ENCODE results near the gene CARM1.
"Not testable (repeated sequence)": the region's sequence is repeated elsewhere in the genome, so short reads cannot be mapped to it uniquely, and the experiment has no call there.

Gene CARM1

DNA sequence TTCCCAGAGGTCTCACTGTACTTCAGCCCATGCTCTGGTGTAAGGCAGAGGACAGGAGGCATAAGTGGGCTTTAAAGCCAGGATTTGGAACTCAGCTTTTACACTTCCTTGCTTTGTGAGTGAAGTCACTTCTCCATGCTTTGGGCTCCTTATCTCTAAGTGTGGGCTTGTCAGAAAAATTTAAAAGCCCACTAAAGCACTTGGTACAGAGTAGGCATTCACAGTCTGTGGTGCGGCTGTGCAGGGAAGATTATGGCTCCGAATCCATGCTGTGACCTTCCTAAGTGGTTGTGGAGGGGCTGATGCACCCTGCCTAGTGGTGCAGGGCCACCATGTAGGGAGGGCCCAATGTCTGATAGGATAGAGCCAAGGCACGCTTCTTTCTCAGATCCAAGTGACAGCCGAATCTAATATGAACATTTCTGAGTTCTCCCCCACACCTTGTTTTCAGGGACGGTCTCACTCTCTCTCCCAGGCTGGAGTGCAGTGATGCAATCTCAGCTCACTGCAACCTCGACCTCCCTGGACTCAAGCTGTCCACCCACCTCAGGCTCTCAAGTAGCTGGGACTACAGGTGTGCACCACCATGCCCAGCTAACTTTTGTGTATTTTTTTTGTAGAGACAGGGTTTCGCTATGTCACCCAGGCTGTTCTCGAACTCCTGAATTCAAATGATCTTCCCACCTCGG, 64.2 kb downstream of the CARM1 start:
- DNase-seq, result no peak

GRCh38 chr19:10936661-10937084, 65.3 kb downstream of the CARM1 start:
- DNase-seq, result peak; percentile 64

GRCh38 chr19:10941649-10942048, 70.3 kb downstream of the CARM1 start:
- not testable (repeated sequence) for DNase-seq

GRCh38 chr19:10943412-10943811, 72.1 kb downstream of the CARM1 start:
- DNase-seq, result not testable (repeated sequence)

GRCh38 chr19:10945264-10945663, 73.9 kb downstream of the CARM1 start:
- DNase-seq, result no peak

- no peak for DNase-seq
Observed at GRCh38 chr19:10946958-10947657, 75.8 kb downstream of the CARM1 start.

- no peak for DNase-seq
Observed at GRCh38 chr19:10952809-10953208, 81.5 kb downstream of the CARM1 start.

DNA sequence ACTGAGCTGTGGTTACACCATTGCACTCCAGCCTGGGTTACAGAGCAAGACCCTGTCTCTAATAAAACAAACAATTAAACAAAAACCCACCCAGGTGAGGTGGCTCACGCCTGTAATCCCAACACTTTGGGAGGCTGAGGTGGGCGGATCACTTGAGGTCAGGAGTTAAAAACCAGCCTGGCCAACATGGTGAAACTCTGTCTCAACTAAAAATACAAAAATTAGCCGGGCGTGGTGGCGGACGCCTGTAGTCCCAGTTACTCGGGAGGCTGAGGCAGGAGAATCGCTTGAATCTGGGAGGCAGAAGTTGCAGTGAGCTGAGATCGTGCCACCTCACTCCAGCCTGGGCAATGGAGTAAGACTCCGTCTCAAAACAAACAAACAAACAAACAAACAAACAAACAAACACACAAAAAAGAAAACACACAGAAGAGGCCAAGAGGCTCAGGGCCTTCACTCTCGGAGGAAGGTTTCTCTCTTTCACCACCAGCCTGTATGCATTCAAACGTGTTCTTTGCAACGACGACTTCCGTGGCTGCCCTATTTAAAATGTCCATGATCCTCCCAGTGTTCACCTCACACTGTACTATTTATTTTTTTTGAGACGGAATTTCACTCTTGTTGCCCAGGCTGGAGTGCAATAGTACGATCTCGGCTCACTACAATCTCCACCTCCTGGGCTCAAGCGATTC, 88.1 kb downstream of the CARM1 start:
- DNase-seq, result not testable (repeated sequence)

DNA sequence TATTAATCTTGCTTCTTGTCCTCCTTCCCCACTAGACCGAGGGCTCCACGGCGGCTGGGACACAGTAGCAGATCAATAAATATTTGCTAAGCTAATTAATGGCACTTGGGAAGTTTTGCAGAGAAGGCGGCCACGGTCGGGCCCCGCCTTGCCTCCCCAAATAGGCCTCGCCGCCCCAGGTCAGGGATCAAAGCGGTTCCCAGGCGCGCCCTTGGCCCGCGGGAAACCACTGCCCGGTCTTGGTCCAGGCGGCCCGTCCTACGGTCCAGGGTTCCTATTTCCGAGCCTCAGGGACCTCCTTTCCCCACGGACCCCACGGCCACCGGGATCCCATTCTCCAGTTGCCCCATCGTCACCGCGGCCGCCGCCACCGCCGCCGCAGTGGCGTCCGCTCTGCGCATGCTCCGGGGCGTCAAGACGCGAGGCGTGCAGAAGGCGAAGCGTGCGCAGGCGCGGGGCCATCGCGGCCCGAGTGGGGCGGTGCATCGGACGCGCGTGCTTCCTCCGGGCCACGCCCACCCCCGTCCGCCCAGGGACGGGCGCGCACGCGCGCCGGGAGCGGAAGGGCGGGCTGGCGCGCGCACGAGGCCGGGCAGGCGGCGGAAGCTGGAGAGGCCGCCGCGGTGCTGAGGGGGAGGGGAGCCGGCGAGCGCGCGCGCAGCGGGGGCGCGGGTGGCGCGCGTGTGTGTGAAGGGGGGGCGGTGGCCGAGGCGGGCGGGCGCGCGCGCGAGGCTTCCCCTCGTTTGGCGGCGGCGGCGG, 89.1 kb downstream of the CARM1 start, which contains the start of gene SMARCA4:
Gene SMARCA4, plus strand, starts transcription at position 717 of the 759 bp plus-strand sequence. CDS start 23,122 bp downstream, outside the sequence.
- peak; percentile 95 for DNase-seq

- DNase-seq, result no peak
Observed at GRCh38 chr19:10961073-10961860, 89.9 kb downstream of the CARM1 start.

DNA sequence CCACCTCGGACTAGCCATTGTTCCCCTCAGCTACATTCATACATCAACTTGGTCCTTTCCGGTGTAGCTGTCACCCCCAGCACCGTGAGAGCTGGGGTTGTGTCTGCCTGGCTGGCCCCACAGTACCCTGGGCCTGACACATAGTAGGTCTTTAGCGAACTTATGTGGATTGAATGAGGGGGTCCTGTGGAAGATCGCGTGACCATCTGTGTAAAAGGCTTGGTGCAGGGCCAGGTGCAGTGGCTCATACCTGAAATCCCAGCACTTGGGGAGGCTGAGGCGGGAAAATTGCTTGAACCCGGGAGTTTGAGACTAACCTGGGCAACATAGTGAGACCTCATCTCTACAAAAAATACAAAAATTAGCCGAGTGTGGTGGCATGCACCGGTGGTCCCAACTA, 91.5 kb downstream of the CARM1 start:
- DNase-seq, result no peak

GRCh38 chr19:10963865-10964264, 92.5 kb downstream of the CARM1 start:
- DNase-seq, result no peak

DNA sequence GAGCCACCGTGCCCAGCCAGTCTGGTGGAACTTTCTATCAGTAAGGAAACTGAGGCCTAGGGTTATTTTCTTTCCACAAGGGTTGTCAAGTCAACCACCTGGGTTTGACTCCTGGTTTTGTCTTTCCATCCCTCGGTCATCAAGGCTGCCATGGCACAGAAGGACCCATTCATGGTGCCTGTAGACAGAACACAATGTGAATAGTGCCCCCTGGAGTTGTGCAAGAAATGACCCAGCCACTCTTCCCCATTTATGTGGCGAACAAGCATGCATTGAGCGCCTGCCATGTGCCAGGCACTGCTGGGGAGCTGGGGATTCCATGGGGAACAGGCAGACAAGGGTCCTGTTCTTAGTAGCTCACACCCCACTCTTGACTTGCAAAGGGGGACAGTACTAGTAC, 93.5 kb downstream of the CARM1 start:
- no peak for DNase-seq

DNA sequence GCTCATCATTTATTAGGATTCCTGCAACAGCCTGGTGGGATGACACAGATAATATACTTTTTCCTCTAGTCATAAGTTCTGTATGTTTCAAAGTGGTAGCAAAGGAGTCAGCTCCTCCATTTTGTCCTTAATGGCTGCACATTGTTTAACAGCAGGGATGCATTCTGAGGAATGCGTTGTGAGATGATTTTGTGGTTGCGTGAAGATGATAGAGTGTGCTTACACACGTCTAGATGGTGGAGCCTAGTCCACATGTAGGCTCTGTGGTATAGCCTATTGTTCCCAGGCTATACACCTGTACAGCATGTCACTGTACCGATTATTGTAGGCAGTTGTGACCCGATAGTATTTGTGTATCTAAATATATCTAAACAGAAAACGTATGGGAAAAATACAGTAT, 94.0 kb downstream of the CARM1 start:
- DNase-seq, result no peak

DNA sequence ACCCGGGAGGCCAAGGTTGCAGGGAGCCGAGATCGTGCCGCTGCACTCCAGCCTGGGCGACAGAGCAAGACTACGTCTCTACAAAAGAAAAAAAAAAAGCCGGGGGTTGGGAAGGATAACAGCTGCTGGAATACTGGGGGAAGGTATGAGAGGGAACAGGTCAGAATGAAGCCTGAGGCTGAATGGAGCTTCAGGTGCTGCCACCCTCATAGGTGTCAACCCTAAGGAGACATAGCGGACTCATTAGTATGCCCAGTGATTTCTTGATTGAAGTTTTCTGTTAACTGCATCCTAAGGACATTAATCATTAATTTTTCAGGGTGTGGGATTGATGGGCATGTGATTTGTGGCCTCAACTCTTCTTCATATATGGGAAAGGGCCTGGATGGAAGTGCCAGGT, 95.5 kb downstream of the CARM1 start:
- no peak for DNase-seq

GRCh38 chr19:10968527-10969135, 97.3 kb downstream of the CARM1 start:
- DNase-seq, result no peak

DNA sequence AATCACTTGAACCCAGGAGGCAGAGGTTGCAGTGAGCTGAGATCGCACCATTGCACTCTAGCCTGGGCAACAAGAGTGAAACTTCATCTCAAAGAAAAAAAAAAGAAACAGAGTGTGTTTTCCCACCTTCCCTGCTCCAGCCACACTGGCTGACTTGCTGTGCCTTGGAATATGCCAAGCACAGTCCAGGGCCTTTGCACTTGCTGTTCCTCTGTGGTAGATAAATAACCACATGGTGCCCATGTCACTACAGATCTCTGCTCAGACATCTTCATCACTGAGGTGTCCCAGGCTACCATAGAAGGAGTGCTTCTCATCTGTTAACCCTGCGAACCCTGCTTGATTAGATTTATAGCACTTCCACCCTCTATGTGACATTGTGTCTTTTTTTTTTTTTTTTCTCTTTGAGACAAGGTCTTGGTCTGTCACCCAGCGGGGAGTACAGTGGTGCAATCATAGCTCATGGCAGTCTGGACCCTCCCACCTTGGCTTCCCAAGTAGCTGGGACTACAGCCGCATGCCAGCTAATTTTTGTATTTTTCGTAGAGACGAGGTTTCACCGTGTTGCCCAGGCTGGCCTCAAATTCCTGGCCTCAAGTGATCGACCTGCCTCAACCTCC, 99.9 kb downstream of the CARM1 start:
- DNase-seq, result no peak

All from NCI-H1048 (cell line).